NCI-H1417 (cell line): ENCODE data around the gene ABCC11.
A peak's percentile ranks its signal among the peaks of the same experiment; 100 is the strongest.

Experiments used
- DNase-seq, 3 experiments: peaks; one replicate each; lab custom pipeline; 2025; lab: John Stamatoyannopoulos, UW

Gene ABCC11

DNA sequence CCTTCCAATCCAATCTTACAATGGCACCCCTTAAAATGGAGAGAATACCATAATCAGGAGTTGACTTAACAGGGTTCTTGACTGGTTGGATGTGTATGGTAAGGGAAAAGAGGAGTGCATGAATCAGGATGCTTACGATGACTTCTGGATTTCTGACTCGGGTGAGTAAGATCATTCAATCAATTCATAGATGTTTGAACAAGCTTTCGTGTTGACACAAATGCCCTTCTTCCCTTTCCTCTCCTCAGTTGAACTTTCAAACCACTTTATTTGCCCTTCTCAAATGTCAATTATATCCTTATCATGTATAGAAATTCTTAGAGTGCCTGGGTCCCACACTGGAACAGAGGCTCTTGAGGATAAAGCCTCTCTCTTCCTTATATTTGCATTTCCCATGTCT, 117.4 kb downstream of the ABCC11 start:
- DNase-seq = no peak

DNA sequence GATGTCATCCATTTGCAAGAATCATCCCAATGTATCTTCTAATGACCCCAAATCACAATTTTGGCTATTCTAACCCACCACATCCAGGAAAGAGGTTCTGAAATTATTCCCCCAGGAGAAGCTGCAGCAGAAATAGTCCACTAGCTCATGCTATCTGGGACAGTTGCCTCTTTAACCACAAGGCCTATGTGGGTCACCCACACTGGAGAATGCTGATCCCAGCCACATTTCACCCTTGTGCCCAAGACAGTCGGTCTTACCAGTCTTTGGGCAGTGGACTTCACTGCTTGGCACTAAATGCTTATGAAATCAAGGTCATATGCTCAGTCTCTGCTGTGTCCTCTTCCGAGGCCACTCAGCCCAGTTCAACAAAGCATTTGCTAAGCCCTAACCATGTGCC, 118.6 kb downstream of the ABCC11 start:
- no peak for DNase-seq

DNA sequence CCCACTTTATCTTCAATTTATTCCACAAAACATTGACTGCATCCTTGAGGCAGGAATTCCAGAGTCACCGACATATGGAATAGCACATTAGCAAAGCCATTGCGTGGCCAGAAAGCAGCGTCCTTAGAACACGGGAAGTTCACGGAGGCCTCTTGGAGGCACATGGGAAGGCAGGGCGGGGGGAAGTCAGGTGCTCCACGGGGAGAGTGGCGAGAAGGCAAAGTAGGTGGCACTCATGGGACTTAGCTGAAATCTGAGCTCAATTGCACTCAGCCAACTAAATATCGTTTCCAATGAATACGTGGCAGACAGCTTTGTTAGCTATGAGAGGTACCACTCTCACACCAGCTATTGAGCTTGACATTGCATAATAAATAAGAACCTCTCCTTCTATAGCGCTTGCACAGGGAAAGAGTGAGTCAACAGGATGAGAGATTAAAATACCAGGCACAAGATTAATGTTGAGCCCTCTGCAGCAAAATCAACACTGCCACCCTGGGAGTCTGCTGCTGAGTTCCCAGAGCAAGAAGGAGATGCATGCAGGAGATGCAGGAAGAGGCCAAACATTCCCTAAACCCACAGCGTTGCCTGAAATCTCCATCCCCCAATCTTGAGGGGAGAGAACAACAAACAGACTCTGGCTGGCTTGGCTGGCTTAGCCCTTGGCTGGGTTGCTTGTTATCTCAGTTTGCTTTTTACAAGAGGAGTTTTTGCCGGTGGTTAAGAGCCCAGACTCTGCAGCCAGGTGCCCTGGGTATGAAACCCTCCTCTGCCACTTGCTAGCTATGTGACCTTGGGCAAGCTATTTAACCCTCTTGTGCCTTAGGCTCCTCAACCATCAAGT, 120.3 kb downstream of the ABCC11 start:
- peak in 2 of 3 experiments; percentile 62 to 89 for DNase-seq

DNA sequence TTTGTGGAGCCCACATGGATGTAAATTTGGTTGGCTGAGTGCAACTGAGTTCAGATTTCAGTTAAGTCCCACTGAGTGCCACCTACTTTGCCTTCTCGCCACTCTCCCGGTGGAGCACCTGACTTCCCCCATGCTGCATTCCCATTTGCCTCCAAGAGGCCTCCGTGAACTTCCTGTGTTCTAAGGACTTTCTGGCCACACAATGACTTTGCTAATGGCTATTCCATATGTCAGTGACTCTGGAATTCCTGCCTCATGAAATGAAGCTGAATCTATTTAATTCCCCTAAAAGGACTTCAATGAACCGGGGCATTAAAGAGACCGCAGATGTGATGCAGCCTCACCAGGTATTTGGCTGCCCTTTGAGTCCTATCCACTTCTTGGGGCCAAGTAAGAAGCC, 121.5 kb downstream of the ABCC11 start:
- DNase-seq = no peak

DNA sequence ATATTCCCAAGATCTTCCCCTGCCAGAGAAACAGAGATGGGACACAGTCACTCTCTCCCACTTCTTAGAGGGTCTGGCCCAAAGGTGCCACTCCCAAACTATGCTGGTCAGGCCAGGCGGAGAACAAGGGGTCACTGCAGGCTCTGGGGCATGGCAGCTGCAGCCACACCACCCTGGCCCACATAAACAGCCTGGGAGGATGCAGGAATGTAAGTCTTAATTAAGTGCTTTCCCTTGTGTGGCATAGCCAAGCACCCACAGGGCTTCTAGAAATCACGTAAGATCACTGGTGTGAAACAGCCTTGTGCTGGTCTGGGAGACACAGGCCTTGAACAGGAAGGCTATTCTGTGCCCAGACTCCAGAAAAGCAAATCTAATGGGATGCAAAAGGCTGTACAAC, 123.1 kb downstream of the ABCC11 start:
- DNase-seq = no peak

DNA sequence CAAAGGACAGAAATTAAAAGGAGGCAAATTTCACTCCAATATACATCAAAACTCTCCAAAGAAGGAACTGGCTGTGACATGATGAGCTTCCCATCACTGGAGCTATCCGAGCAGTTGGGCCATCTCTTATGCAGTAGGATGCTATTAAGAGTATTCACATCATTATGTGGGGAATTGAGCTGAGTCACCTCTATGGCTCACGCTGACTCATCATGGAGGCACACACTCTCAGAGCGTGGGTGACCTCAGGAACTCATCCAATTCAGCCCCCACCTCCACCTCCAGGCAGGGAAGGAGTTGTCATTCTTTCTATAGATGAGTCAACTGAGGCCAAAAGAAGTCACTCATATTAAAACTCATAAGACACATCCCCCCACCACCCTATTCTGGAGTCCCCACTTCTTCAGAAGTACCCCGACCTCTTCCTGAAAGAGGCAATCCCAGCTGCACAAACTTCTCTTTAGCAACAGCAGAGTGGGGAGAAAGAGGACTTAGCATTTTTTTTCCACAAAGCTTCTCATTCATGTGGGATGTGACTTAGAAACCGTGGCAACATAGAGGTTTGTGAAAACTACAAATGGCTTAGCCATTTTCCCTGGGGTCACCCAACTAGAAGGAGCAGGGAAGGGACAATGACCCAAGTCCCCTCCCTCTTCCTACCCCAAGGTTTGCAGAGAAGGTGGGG, 124.1 kb downstream of the ABCC11 start:
- DNase-seq = no peak

DNA sequence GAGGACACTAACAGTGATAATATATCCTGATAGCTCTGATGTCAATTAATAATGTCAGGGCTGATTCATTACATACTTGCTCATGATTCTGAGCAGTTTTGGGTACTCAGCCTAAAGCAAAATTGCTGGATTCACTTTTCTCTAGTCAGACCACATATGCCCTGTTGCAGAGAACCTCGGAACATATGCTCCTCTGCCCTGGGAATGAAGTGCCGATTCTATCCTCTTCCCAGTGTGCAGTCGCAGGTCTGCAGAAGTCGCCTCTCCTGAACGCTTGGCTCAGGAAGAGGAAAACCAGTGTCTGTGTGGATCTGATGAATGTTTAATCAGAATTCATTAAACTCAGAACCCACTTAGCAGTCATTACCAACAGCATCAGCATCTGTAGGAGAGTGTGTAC, 126.1 kb downstream of the ABCC11 start:
- no peak for DNase-seq

DNA sequence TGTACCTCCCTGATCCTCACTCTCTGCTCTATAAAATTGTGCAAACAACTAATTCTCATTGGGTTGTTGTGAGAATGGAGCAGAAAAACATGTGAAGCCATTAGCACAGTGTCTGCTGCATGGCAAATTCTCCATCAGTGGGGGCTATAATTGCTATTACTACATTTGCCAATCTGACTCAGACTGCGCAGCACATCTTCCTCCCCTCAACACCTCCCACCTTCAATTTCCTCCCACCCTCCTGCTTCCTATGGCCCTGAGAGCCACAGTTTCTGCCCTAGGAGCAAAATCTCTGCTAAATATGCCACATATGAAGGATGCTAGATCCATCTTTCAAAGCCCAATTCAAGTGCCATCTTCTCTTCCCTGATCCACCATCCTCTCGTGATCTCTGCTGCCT, 128.5 kb downstream of the ABCC11 start:
- DNase-seq = no peak

DNA sequence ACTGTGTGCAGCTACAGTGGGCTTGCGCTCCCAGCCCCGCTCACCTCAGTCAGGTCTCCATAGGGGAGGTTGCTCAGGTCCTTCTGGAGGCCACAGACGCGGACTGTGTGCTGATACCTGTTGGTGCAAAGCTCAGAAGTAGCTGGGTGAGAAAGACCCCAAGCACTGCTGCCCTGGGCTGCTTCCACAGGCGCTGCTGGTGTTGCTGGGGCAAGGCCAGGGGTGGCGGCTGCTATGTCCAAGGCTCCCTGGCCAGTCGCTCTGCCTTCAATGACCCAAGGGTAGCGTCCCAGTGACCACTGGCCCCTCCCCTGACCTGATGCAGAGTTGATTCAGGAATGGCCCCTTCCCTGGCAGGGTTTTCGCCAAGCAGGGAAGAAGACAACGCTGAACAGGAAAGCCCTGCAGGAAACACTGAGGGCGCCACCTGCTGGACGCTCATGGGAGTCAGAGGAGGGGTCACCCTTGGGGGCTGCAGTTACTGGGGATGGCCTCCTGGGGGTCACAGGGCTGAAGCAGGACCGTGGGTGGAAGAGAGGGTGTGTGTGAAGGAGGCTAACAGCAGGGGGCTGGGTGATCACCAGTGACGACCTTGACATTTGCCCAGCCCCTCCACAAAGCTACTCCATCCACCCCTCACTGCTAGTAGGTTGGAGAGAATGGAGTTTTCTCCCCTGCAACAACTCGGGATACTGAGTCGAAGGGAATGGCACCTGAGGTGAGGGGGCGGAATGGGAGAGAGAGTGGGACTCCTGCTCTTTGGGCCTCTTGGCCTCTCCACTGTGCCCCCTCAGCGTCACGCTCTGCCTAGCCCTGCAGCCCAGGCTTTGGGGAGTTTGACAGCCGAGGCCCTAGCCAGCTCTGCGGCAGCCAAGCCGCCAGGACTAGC, 129.9 kb downstream of the ABCC11 start:
- peak; percentile 8 to 56 (median 28) for DNase-seq
